Transverse colon (tissue), 3 donors: ENCODE data around the gene S100A9.

Source experiments
- CTCF ChIP-seq, 5 experiments: fragments of 200-600 bp in 3 of 5; fragments of 450-650 bp in 2 of 5; sonication (generic) in 3 of 5; IDR thresholded peaks; 1 replicate in 2 of 5; 2 replicates in 3 of 5; pipeline ENCODE4 v1.5.1; 2016 to 2017; ENCODE audit warnings: antibody characterized with exemption in 5 of 5, inconsistent platforms in 3 of 5, mild to moderate bottlenecking in 2 of 5, moderate library complexity in 1 of 5
- POLR2A ChIP-seq: fragments of 450-650 bp; IDR thresholded peaks from one replicate; pipeline ENCODE4 v1.6.1; 2016; ENCODE audit warnings: antibody characterized with exemption, mild to moderate bottlenecking, moderate library complexity

- TF ChIP-seq CTCF (IDR thresholded peaks at IDR 0.05): no peak
- no peak for TF ChIP-seq POLR2A
Observed at GRCh38 chr1:153313288-153313687, 44.4 kb upstream of the S100A9 start.
